Measurements from ENCODE around the gene PRX.
"Not testable (repeated sequence)": the region's sequence is repeated elsewhere in the genome, so short reads cannot be mapped to it uniquely, and the experiment has no call there.

DNA sequence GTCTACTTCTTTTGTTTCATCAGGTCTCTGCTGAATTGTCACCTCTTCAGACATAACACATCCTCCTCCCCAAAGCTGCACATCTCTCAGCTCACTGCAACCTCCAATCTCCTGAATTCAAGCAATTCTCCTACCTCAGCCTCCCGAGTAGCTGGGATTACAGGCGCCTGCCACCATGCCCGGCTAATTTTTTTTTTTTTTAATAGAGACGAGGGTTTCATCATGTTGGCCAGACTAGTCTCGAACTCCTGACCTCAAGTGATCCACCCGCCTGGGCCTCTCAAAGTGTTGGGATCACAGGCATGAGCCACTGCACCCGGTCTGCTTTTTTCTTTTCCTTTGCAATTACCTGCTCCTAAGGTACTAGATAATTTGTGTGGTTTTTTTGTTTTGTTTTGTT, 19.6 kb upstream of the PRX start:
- TF ChIP-seq L3MBTL2 (conservative IDR thresholded peaks at IDR 0.05); TARDBP (IDR thresholded peaks at IDR 0.05); ARNT (IDR thresholded peaks at IDR 0.05); FOXA1 (IDR thresholded peaks at IDR 0.05); CTBP1 (IDR thresholded peaks at IDR 0.05; ENCODE audit: borderline replicate concordance); NFRKB (IDR thresholded peaks at IDR 0.05); SP1 (IDR thresholded peaks at IDR 0.05); FOXM1 (IDR thresholded peaks at IDR 0.05; ENCODE audit: borderline replicate concordance); FOXK2 (IDR thresholded peaks at IDR 0.05); BHLHE40 (IDR thresholded peaks at IDR 0.05; ENCODE audit: borderline replicate concordance); SUZ12 (IDR thresholded peaks at IDR 0.05); PKNOX1 (IDR thresholded peaks at IDR 0.05): not testable (repeated sequence)

Measured in HEK293T (cell line).